ENCODE results near the gene MAN1C1. TPM values are rescaled to one million over a fixed set of nuclear protein-coding genes. Genes with fewer than 3 reads are reported as not detected.

MAN1C1 gene
- total RNA-seq, 1 experiment from 2014 or later, result 1.5 TPM

- no peak overlapping the region for H3K4me3 ChIP-seq (ENCODE audit: low read depth in 2 of 2, low read length in 2 of 2)
- TF ChIP-seq POLR2AphosphoS5 (IDR thresholded peaks at IDR 0.05; ENCODE audit: low read depth, low read length), result no peak
- no peak for TF ChIP-seq TCF7L2 (IDR thresholded peaks at IDR 0.05; ENCODE audit: low read depth, low read length)
- no peak for TF ChIP-seq CTCF (IDR thresholded peaks at IDR 0.05)
- TF ChIP-seq REST (IDR thresholded peaks at IDR 0.05; ENCODE audit: insufficient read depth in 1 of 2, low read depth in 2 of 2, low read length in 1 of 2), result no peak
- TF ChIP-seq SIN3A (IDR thresholded peaks at IDR 0.05; ENCODE audit: borderline replicate concordance, insufficient read depth, low read depth, low read length), result no peak
- no peak overlapping the region for H3K27ac ChIP-seq (ENCODE audit: low read length)
- no peak for DNase-seq (ENCODE audit: low read depth, low spot score)
- H3K4me1 ChIP-seq (ENCODE audit: control insufficient read depth, insufficient read depth, low read length), result no peaks in the 10 kb centered on the region
- H3K36me3 ChIP-seq (ENCODE audit: control insufficient read depth, insufficient read depth, low read length), result no peaks in the 10 kb centered on the region
- ChIA-PET CTCF (no interaction called here), POLR2A (no interaction called here)
- ATAC-seq, result no peak
- no peaks in the 10 kb centered on the region for H3K27me3 ChIP-seq (ENCODE audit: control insufficient read depth, insufficient read depth, low read length)
- no TSS peak for BruUV-seq (replicated peaks)
- no peaks in the 10 kb centered on the region for H3K9me3 ChIP-seq (ENCODE audit: control insufficient read depth, insufficient read depth, low read depth, low read length)
- in situ Hi-C loops (cut with HindIII; ENCODE audit: low pct_unique_long_range_greater_than_20kb, low sequenced_read_pairs) (no loop called here), intact Hi-C loops (cut with micrococcal nuclease; ENCODE audit: unreplicated experiment) (no loop called here)
These were observed 83.0 kb downstream of the MAN1C1 start for GRCh38 chr1:25699500-25700143.

- in situ Hi-C loops (cut with HindIII; ENCODE audit: low pct_unique_long_range_greater_than_20kb, low sequenced_read_pairs), result no loop called here
- ATAC-seq, result no peak
- TF ChIP-seq TCF7L2 (IDR thresholded peaks at IDR 0.05; ENCODE audit: low read depth, low read length), result no peak
- no peak for TF ChIP-seq REST (IDR thresholded peaks at IDR 0.05; ENCODE audit: insufficient read depth in 1 of 2, low read depth in 2 of 2, low read length in 1 of 2)
- no peak for TF ChIP-seq SIN3A (IDR thresholded peaks at IDR 0.05; ENCODE audit: borderline replicate concordance, insufficient read depth, low read depth, low read length)
- TF ChIP-seq POLR2AphosphoS5 (IDR thresholded peaks at IDR 0.05; ENCODE audit: low read depth, low read length), result no peak
- no peak for TF ChIP-seq CTCF (IDR thresholded peaks at IDR 0.05)
These were observed 83.5 kb downstream of the MAN1C1 start for GRCh38 chr1:25700144-25700523.

More at GRCh38 chr1:25700144-25700523, 83.5 kb downstream of the MAN1C1 start:
- POLR2A ChIA-PET, result no interaction called here
- Histone ChIP-seq H3K27ac (ENCODE audit: low read length) (no peak overlapping the region), H3K36me3 (ENCODE audit: control insufficient read depth, insufficient read depth, low read length) (no peaks in the 10 kb centered on the region), H3K4me3 (ENCODE audit: low read depth in 2 of 2, low read length in 2 of 2) (no peak overlapping the region), H3K9me3 (ENCODE audit: control insufficient read depth, insufficient read depth, low read depth, low read length) (no peaks in the 10 kb centered on the region), H3K4me1 (ENCODE audit: control insufficient read depth, insufficient read depth, low read length) (no peaks in the 10 kb centered on the region), H3K27me3 (ENCODE audit: control insufficient read depth, insufficient read depth, low read length) (no peaks in the 10 kb centered on the region)
- intact Hi-C loops (cut with micrococcal nuclease; ENCODE audit: unreplicated experiment), result no loop called here
- CTCF ChIA-PET, result no interaction called here
- no peak for DNase-seq (ENCODE audit: low read depth, low spot score)
- no TSS peak for BruUV-seq (replicated peaks)
